Lung (tissue), 12 donors: ENCODE measurements around the gene FBXL22. TPM values are rescaled to one million over a fixed set of nuclear protein-coding genes. Genes with fewer than 3 reads are reported as not detected.

Source experiments
- ATAC-seq: fragments of 200-7000 bp; cut with Tn5 transposase; one replicate; pipeline ENCODE4 v1.9.1; 2020; ENCODE audit warnings: moderate number of reproducible peaks; ENCODE audit not compliant: insufficient read depth, low FRiP score
- DNase-seq, 3 donors: peaks; one replicate each; pipeline ENCODE4 v3.0.0-alpha.2; 2013 to 2017
- H3K27ac ChIP-seq, 2 donors: one replicate each; pipeline ENCODE4 v1.5.1; 2013; ENCODE audit warnings: mild to moderate bottlenecking in 2 of 2, moderate library complexity in 2 of 2, control low read depth in 1 of 2, inconsistent platforms in 1 of 2, low read depth in 1 of 2, low read length in 1 of 2
- H3K27me3 ChIP-seq, 3 donors: one replicate each; pipeline ENCODE4 v1.5.1; 2013; ENCODE audit warnings: low read length in 2 of 3; ENCODE audit not compliant: control insufficient read depth in 3 of 3, insufficient read depth in 3 of 3
- H3K36me3 ChIP-seq, 4 donors: one replicate each; pipeline ENCODE4 v1.5.1; 2013; ENCODE audit warnings: low read length in 4 of 4, mild to moderate bottlenecking in 1 of 4, moderate library complexity in 1 of 4; ENCODE audit not compliant: control insufficient read depth in 4 of 4, insufficient read depth in 4 of 4
- H3K4me1 ChIP-seq, 5 donors: one replicate each; pipeline ENCODE4 v1.5.1; 2013; ENCODE audit warnings: low read length in 5 of 5, mild to moderate bottlenecking in 2 of 5, moderate library complexity in 1 of 5; ENCODE audit not compliant: control insufficient read depth in 5 of 5, insufficient read depth in 5 of 5
- H3K4me3 ChIP-seq: one replicate; pipeline ENCODE4 v1.5.1; 2013; ENCODE audit warnings: mild to moderate bottlenecking, control low read depth, moderate library complexity
- H3K9ac ChIP-seq, 2 donors: one replicate each; pipeline ENCODE4 v1.5.1; 2013; ENCODE audit warnings: low read length in 2 of 2, control low read depth in 1 of 2; ENCODE audit not compliant: insufficient read depth in 1 of 2
- H3K9me3 ChIP-seq, 4 donors: one replicate each; pipeline ENCODE4 v1.5.1; 2013; ENCODE audit warnings: low read length in 3 of 4, mild to moderate bottlenecking in 1 of 4, moderate library complexity in 1 of 4; ENCODE audit not compliant: control insufficient read depth in 4 of 4, insufficient read depth in 3 of 4
- WGBS, 2 donors: extraction: QIAGEN DNeasy Blood & Tissue Kit; methylation state at CpG; one replicate each; pipeline ENCODE4 v1.1.7; 2013; 5-methylcytosine and 5-hydroxymethylcytosine counted together
- polyA plus RNA-seq, 2 donors: library from polyadenylated mRNA; stranded (reverse); fragments of 200-250 nt; gene quantifications; one replicate each; pipeline ENCODE4 v1.2.1, GENCODE V29; 2013
- total RNA-seq, 2 donors: library from RNA; depleted of rRNA in 1 of 2; stranded (reverse); fragments of >200 nt in 1 of 2; gene quantifications; one replicate each; pipeline ENCODE4 v1.2.1, GENCODE V29; 2014 to 2021
- TF ChIP-seq, protein P1 (sequence below): IDR thresholded peaks from 2 replicates; pipeline ENCODE4 v1.5.1; 2012; ENCODE audit warnings: mild to moderate bottlenecking; ENCODE audit errors: control extremely low read depth, extremely low read depth
- donor health status: control.
- donor health status: control.
- donor health status: Bipolar disorder and iron deficiency.
- donor health status: healthy.
- donor health status: DM: yes; HTN: yes; CAD: no.

The FBXL22 gene
- total and polyA plus RNA-seq, 4 donors, result 0.42 to 2.7 (median 1.6) TPM

DNA sequence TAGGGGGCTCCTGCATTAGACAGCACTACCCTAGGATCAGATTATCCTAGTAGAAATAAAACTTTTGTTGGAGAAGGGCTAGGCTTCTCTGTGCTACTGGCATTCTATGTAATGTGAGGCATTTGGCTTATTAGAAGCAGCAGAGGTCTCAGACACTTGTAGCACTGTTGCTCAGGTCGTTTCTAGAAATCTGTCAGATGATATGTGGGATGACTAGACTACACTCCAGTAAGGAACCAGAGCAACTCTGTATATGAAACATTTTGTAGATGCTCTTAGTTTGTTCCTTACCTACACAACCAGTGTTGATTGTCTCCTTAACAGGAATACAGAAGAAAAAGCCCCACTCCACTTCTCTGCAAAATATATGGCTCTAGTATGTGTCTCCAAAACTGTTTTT lies 21.9 kb upstream of the FBXL22 start:
- Histone ChIP-seq H3K9ac (no peak overlapping the region), H3K27ac (no peak overlapping the region), H3K9me3 (no peaks in the 10 kb centered on the region), H3K4me1 (peaks cover 0 to 2% (median 0%) of the 10 kb centered on the region in 5 donors), H3K27me3 (no peaks in the 10 kb centered on the region), H3K36me3 (peaks cover 8 to 15% (median 10%) of the 10 kb centered on the region in 4 donors), H3K4me3 (no peak overlapping the region)
- TF ChIP-seq, protein P1, sequence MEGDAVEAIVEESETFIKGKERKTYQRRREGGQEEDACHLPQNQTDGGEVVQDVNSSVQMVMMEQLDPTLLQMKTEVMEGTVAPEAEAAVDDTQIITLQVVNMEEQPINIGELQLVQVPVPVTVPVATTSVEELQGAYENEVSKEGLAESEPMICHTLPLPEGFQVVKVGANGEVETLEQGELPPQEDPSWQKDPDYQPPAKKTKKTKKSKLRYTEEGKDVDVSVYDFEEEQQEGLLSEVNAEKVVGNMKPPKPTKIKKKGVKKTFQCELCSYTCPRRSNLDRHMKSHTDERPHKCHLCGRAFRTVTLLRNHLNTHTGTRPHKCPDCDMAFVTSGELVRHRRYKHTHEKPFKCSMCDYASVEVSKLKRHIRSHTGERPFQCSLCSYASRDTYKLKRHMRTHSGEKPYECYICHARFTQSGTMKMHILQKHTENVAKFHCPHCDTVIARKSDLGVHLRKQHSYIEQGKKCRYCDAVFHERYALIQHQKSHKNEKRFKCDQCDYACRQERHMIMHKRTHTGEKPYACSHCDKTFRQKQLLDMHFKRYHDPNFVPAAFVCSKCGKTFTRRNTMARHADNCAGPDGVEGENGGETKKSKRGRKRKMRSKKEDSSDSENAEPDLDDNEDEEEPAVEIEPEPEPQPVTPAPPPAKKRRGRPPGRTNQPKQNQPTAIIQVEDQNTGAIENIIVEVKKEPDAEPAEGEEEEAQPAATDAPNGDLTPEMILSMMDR, result no peak
- WGBS, 2 donors, result 80 to 83% methylated on average over 1 of the region's 1 CpG
- no peak for DNase-seq
- ATAC-seq, result no peak

DNA sequence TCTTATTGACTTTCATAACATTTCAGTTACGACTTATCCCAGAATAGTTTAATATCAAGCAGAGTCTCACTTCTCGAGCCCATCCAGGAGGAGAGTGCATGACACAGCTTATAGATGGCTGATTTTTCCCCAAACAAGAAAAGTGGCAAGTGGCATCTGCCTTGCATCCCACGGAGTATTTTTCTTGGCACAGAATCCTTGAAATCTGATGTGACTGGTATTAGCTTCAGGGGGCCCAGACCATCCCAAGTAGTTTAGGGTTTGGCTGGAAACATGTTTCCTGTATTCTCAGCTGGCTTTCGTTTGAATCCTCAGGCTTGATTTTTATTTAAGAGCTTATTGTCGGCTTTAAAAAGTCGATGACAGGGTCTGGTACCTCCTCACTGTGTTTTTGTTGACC lies 20.7 kb upstream of the FBXL22 start:
- Histone ChIP-seq H3K9me3 (no peaks in the 10 kb centered on the region), H3K27ac (no peak overlapping the region), H3K4me3 (no peak overlapping the region), H3K36me3 (peaks cover 6 to 12% (median 9%) of the 10 kb centered on the region in 4 donors), H3K27me3 (no peaks in the 10 kb centered on the region), H3K4me1 (peaks cover 0 to 2% (median 0%) of the 10 kb centered on the region in 5 donors), H3K9ac (no peak overlapping the region)
- TF ChIP-seq, protein P1, result no peak
- 87 to 93% methylated on average over 6 of the region's 6 CpGs for WGBS, 2 donors
- ATAC-seq (no peak), DNase-seq (no peak)

DNA sequence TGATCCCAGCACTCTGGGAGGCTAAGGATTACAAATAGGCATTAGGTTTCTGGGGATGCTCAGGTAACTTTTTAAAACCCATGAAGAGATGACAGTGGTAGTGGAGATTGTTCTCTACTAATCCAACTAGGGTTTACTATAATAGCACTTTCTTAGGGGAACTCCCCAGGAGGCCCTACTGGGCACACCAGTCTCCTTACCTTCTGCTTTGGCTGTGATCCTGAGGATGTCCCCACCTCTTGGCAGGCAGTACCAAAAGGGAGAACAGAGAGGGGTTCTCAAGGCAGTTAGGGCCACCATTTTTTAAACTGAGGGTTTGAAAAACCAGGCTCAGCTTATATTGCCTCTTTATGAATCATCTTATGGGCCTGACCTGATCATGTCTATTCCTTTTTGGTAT lies 15.0 kb upstream of the FBXL22 start:
- Histone ChIP-seq H3K4me3 (no peak overlapping the region), H3K27me3 (no peaks in the 10 kb centered on the region), H3K4me1 (no peaks in the 10 kb centered on the region), H3K9ac (no peak overlapping the region), H3K9me3 (no peaks in the 10 kb centered on the region), H3K27ac (no peak overlapping the region), H3K36me3 (peaks cover 3 to 12% (median 4%) of the 10 kb centered on the region in 4 donors)
- TF ChIP-seq, protein P1, result no peak
- no peak for ATAC-seq
- DNase-seq, result no peak
